Measurements from ENCODE around the gene RHOT2.

RHOT2 gene

GRCh38 chr16:626787-627453 is 41.0 kb upstream of the RHOT2 start:
- H3K27me3 ChIP-seq (ENCODE audit: control insufficient read depth, insufficient read depth, low read length): no peaks in the 10 kb centered on the region
- TF ChIP-seq CTCF (IDR thresholded peaks at IDR 0.05): no peak
- no peak overlapping the region for H3K4me3 ChIP-seq (ENCODE audit: low read depth, low read length)
- peaks cover 2% of the 10 kb centered on the region for H3K4me1 ChIP-seq
- no peak overlapping the region for H3K27ac ChIP-seq
- H3K79me2 ChIP-seq: no peaks in the 10 kb centered on the region
- no peaks in the 10 kb centered on the region for H3K9me3 ChIP-seq (ENCODE audit: control insufficient read depth, low read length)
- H3K9ac ChIP-seq: no peak overlapping the region
- no peaks in the 10 kb centered on the region for H3K36me3 ChIP-seq (ENCODE audit: control insufficient read depth, insufficient read depth, low read length)
- no peak overlapping the region for H2AFZ ChIP-seq
- H3K4me2 ChIP-seq (ENCODE audit: low read length): no peak overlapping the region

- Histone ChIP-seq H3K36me3 (ENCODE audit: control insufficient read depth, insufficient read depth, low read length) (no peaks in the 10 kb centered on the region), H3K27me3 (ENCODE audit: control insufficient read depth, insufficient read depth, low read length) (no peaks in the 10 kb centered on the region), H3K27ac (no peak overlapping the region), H3K4me2 (ENCODE audit: low read length) (no peak overlapping the region), H3K79me2 (no peaks in the 10 kb centered on the region), H3K9me3 (ENCODE audit: control insufficient read depth, low read length) (no peaks in the 10 kb centered on the region), H3K4me1 (no peaks in the 10 kb centered on the region), H2AFZ (no peak overlapping the region), H3K9ac (no peak overlapping the region), H3K4me3 (ENCODE audit: low read depth, low read length) (no peak overlapping the region)
- no peak for TF ChIP-seq CTCF (IDR thresholded peaks at IDR 0.05)
Observed at GRCh38 chr16:627454-628239, 40.3 kb upstream of the RHOT2 start.

GRCh38 chr16:628321-629061 is 39.4 kb upstream of the RHOT2 start:
- Histone ChIP-seq H3K4me3 (ENCODE audit: low read depth, low read length) (no peak overlapping the region), H3K9ac (no peak overlapping the region), H3K79me2 (no peaks in the 10 kb centered on the region), H3K27ac (no peak overlapping the region), H3K4me2 (ENCODE audit: low read length) (no peak overlapping the region), H3K36me3 (ENCODE audit: control insufficient read depth, insufficient read depth, low read length) (no peaks in the 10 kb centered on the region), H3K9me3 (ENCODE audit: control insufficient read depth, low read length) (no peaks in the 10 kb centered on the region), H3K4me1 (no peaks in the 10 kb centered on the region), H3K27me3 (ENCODE audit: control insufficient read depth, insufficient read depth, low read length) (no peaks in the 10 kb centered on the region), H2AFZ (no peak overlapping the region)
- TF ChIP-seq CTCF (IDR thresholded peaks at IDR 0.05): no peak

- no peak overlapping the region for H2AFZ ChIP-seq
- no peak for TF ChIP-seq CTCF (IDR thresholded peaks at IDR 0.05)
- no peak overlapping the region for H3K4me2 ChIP-seq (ENCODE audit: low read length)
- no peaks in the 10 kb centered on the region for H3K36me3 ChIP-seq (ENCODE audit: control insufficient read depth, insufficient read depth, low read length)
- H3K27me3 ChIP-seq (ENCODE audit: control insufficient read depth, insufficient read depth, low read length): no peaks in the 10 kb centered on the region
- no peak overlapping the region for H3K9ac ChIP-seq
- H3K9me3 ChIP-seq (ENCODE audit: control insufficient read depth, low read length): no peaks in the 10 kb centered on the region
- H3K4me3 ChIP-seq (ENCODE audit: low read depth, low read length): no peak overlapping the region
- no peak overlapping the region for H3K27ac ChIP-seq
- H3K4me1 ChIP-seq: no peaks in the 10 kb centered on the region
- H3K79me2 ChIP-seq: no peaks in the 10 kb centered on the region
Observed at GRCh38 chr16:629185-629832, 38.6 kb upstream of the RHOT2 start.

Data from parathyroid adenoma (tissue), 2 donors.